Measurements from ENCODE around the gene CBY3. TPM values are rescaled to one million over a fixed set of nuclear protein-coding genes. Genes with fewer than 3 reads are reported as not detected.
"Not testable (repeated sequence)": the region's sequence is repeated elsewhere in the genome, so short reads cannot be mapped to it uniquely, and the experiment has no call there.

Gene CBY3
- total RNA-seq, 1 donor from 2014 or later: not detected

DNA sequence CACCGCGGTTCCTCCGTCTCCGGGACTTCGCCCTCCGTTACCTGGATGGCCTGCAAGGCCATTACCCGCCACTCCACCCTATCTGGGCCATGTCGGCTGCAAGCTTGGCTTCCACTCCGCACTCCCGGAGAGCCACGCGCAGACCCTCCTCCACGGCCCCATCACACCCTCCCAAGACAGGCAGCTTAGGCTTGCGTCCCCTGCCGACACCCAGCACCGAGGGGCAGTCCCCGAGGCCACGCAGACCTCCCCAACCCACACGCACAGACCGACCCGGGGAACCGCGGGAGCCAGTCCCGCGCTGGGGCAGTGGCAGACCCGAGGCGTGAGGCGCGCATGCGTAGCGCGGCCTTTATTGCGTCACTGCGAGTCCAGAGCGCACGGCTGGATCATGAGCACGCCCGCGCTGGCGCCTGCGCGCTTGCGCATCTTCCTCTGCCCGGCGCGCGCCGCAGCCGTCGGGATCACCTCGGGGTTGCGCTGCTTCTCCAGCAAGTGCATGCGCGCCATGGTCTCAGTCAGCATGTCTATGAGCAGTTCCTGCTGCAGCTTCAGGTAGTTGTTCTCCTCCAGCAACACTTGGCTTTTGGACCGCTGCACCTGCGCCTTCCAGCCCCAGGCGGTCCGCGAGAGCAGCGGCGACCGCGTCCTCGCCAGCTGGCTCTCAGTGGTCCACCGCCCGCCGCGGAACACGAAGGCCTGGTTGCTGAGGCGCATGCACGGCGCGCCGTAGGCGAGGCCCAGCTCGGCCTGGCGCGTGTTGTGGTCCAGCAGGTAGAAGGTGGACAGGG lies 2.4 kb downstream of the CBY3 start:
- peak; percentile 98 for DNase-seq (ENCODE audit: low spot score)

DNA sequence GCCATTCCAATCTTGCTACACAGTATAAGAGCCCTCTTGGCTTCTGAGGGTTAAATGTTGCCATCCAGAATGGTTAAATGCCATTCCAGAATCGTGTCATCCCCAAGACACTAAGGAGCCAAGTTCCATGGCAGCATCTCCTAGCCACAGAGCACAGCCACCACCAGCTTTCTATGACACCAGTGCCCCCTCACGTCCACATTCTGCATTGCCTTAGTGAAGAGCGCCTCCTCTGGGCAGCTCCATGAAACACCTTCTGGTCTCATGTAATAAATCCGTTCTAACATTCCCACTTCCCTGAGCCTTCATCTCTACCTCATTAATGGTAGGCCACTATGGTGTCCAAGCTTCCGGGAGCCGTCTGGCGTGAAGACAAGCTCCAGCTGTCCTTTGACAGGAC lies 12.4 kb downstream of the CBY3 start:
- DNase-seq (ENCODE audit: low spot score): peak; percentile 17

DNA sequence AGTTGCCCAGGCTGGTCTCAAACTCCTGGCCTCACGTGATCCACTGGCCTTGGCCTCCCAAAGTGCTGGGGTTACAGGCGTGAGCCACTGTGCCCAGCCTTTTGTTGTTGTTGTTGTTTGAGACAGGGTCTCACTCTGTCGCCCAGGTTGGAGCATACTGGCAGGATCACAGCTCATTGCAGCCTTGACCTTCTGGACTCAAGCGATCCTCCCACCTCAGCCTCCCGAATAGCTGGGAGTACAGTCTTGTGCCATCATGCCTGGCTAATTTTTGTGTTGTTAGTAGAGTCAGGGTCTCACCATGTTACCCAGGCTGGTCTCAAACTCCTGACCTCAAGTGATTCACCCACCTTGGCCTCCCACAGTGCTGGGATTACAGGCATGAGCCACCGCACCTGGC lies 19.2 kb downstream of the CBY3 start:
- not testable (repeated sequence) for DNase-seq (ENCODE audit: low spot score)

DNA sequence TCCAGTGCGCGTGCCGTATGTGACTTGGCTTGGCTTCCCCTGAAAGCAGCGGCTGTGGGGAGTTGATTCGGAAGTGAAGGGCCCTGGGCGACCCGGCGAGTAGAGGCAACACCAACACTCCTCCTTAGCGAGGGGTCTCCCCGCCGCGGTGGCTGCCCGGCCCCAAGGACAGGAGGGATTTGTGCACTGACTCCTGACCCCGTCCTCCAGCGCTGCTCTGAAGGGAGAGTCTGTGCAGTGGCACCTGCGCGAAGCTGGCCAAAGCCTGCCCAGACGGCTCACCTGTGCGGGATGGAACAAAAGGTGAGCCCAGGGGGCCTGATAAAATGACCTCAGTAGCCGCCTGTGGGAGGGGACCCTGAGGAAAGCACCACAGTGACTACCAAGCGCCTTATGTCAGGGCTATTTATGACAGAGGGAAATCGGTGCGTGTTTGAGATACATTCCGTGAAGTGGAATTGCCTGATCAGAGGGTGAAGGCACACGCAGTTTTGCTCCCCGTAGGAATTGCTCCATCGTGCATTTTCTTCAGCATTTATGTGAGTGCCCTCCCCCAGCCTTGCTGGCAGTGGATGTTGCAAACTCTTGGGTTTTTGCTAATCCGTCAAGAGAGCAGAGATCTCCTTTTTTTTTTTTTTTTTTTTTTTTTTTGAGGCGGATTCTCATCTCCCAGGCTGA lies 22.5 kb downstream of the CBY3 start:
- DNase-seq (ENCODE audit: low spot score): peak; percentile 44

DNA sequence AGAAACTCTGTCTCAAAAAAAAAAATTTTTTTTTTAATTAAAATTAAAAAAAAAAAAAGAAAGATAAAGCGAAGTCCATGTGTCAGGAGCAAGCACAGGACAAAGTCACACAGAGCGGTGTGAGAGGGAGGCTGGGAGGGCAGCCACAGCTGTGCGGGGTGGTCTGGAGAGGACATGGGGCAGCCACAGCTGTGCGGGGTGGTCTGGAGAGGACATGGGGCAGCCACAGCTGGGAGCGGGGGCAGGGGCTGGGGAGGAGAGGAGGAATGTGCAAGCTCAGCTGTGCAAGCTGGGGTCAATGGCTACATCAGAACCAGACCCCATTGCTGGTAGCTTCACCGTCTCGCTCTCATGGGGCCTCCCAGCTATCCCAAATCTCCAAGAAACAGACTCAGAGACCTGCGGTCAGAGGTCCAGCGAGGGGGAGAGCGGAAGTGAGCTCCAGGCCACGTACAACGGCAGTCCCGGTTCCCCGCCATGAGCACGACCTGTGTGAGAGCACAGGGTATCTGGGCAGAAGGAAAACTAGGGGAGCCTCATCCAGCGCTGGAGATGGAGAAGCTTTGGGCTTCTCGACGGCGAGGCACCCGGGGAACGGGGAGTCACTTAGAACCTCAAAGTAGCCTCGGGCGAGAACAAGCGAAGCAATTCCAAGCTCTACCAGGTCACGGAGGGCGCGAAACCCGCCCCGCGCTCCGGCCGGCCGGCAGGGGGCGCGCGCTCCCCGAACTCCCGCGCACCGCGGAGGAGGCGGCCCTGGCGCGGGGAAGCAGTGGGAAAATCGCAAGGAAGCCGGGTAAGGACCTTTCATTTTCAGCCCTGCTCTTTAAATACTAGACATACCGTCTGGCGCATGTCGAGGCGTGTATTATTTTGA lies 23.3 kb downstream of the CBY3 start:
- not testable (repeated sequence) for DNase-seq (ENCODE audit: low spot score)

DNA sequence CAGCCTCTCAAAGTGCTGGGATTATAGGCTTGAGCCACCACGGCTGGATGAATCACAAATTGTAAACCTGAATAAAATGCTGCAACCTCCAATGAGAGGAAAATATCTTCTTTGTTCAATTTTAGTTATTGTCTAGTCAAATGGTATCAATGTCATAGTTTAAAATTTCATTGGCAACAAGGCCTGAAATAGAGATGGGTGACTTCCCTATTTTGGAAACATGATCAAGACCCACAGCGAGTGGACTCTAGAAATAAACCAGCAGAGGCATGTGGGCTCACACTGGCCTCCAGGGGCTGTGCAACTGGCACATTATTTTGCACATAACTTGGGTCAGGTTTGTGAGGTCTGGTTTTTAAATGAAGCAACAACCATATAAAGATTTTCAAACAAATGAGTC lies 27.7 kb downstream of the CBY3 start:
- not testable (repeated sequence) for DNase-seq (ENCODE audit: low spot score)

DNA sequence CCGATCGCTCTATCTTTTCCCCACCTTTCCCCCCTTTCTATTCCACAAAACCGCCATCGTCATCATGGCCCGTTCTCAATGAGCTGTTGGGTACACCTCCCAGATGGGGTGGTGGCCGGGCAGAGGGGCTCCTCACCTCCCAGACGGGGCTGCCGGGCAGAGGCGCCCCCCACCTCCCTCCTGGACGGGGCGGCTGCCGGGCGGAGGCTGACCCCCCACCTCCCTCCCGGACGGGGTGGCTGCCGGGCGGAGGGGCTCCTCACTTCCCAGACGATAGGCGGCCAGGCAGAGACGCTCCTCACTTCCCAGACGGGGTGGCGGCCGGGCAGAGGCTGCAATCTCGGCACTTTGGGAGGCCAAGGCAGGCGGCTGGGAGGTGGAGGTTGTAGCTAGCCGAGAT lies 30.6 kb downstream of the CBY3 start:
- not testable (repeated sequence) for DNase-seq (ENCODE audit: low spot score)

DNA sequence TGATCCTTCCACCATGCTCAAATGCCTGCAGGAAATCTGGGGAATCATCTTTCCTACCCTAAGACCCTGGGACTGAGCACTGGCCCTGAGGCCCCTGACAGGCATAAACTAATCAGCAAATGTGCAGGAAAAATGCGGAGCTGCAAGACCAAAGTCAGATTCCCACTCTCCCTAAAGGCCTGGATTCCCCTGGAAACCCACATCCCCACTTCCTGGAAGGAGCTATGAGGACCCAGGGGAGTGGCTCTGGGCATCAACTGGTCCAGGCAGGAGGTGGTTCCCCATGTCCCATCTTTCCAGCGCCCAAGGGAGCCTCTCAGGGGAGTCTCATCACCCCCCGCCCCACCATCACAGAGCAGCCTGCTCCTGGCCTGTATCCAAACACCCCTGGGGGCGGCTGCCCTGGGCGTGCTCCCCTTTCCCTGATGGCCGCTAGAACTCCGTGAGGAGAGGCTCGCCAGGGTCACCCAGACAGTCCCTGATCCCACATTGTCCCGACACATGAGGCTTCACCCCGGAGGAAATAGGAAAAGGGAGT lies 31.6 kb downstream of the CBY3 start:
- DNase-seq (ENCODE audit: low spot score): not testable (repeated sequence)

DNA sequence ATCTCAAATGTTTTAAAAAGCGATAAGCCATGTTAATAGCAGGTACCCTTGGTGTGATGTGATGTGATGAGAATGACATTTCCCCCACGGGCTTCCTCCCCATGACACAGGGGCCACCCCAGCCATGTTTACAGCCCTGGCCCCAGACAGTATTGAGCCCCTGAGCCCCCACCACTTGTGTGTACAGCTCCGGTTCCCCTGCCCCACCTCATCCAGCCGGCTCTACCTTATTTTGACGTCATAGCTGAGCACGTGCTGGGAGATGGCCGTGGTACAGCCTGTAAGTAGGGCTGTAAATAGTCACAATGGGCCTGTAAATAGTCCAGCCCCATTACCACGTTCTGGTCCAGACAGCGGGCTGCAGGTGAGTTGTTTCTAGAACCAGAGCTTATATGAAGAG lies 32.4 kb downstream of the CBY3 start:
- DNase-seq (ENCODE audit: low spot score): no peak

DNA sequence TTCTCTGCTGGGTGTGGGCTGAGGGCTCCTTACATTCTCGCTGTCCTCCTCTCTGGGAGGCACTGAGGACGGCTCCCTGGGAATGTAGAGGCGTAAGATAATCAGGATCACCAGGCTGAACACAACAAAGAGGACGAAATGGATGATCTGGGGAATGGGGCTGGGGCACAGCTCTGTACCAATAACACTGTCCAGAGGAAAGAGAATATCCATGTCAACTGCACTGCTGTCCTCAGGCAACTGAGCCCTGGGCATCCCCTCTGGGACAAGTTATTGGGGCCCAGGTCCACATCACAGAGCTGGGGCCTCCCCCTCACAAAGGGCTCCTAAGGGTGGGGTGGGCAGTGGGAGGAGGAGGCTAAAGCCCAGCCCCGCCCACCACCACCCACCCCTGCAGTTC lies 36.1 kb downstream of the CBY3 start:
- not testable (repeated sequence) for DNase-seq (ENCODE audit: low spot score)

DNA sequence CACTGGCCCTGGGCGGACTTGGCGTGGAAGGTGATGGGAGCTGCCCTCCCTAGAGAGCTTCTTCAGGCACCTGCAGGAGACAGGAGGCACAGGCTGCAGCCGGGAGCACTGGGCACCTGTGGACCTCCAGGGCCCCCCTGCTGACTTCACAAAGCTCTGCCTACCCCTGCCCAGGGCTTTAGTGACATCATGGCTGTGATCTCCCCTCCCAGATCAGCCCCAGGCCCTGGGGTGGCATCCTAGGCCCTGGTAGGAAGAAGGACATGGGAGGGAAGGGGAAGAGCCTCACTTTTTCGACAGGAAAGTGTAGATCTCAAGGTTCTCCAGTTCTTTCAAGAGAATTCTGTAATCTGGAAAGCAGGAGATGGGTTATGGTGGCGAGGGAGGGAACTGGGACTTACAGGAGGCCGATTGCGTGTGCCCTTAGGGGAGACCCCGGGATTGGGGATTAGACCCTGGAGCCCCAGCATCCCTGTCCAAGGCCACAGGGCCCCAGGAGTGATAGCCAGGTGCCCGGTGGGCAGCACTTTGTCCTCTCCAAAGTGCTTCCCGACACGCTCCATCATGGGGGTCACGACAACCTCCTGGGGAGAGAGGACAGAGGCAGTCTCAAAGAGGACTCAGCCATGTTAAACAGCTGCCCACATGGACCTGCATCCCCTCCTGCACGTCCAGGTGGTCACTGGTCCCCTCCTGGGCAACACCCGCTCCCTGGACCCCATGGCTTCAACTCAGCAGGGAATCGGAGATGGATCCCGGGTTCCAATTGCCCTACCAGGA lies 37.5 kb downstream of the CBY3 start:
- DNase-seq (ENCODE audit: low spot score): not testable (repeated sequence)

DNA sequence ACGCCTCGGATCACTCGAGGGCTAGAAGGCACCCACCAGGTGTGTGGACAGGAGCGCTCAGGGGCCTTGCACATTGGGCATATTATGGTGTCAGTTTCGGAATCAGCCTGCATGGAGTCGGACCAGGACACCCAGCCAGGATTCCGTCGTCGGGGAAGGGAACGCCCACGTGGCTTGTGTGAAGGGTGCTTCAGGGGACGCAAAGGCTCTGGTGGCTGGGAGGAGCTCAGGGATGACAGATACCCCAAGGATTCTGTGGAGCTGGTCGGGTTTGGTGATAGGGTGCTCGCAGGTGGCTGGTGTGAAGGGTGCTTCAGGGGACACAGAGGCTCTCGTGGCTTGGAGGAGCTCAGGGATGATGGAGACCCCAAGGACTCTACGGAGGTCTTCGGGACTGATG lies 38.2 kb downstream of the CBY3 start:
- DNase-seq (ENCODE audit: low spot score): not testable (repeated sequence)

DNA sequence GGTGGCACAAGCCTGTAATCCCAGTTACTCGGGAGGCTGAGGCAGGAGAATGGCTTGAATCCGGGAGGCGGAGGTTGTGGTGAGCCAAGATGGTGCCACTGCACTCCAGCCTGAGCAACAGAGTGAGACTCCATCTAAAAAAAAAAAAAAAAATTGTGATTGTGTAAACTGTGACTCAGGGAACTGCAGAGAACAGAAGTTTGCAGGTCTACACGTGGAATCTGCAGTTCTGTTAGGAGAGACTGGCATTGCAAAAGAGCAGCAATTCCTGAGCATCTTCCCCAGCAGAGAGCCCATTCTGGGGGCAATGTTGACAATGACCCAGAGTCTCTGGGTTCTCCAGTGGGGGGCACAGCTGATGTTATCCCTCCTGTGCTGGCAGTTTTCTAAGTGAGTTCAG lies 39.1 kb downstream of the CBY3 start:
- not testable (repeated sequence) for DNase-seq (ENCODE audit: low spot score)

DNA sequence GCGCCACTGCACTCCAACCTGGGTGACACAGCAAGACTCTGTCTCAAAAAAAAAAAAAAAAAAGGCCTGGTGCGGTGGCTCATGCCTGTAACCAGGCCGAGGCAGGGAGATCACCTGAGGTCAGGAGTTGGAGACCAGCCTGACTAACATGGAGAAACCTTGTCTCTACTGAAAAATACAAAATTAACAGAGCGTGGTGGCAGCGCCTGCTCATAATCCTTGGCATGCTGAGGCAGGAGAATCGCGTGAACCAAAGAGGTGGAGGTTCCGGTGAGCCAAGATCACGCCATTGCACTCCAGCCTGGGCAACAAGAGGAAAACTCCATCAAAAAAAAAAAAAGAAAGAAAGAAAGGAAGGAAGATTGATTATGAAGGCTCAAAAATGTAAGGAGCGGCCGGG lies 41.5 kb downstream of the CBY3 start:
- not testable (repeated sequence) for DNase-seq (ENCODE audit: low spot score)

DNA sequence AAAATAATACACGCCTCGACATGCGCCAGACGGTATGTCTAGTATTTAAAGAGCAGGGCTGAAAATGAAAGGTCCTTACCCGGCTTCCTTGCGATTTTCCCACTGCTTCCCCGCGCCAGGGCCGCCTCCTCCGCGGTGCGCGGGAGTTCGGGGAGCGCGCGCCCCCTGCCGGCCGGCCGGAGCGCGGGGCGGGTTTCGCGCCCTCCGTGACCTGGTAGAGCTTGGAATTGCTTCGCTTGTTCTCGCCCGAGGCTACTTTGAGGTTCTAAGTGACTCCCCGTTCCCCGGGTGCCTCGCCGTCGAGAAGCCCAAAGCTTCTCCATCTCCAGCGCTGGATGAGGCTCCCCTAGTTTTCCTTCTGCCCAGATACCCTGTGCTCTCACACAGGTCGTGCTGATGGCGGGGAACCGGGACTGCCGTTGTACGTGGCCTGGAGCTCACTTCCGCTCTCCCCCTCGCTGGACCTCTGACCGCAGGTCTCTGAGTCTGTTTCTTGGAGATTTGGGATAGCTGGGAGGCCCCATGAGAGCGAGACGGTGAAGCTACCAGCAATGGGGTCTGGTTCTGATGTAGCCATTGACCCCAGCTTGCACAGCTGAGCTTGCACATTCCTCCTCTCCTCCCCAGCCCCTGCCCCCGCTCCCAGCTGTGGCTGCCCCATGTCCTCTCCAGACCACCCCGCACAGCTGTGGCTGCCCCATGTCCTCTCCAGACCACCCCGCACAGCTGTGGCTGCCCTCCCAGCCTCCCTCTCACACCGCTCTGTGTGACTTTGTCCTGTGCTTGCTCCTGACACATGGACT lies 46.3 kb downstream of the CBY3 start:
- not testable (repeated sequence) for DNase-seq (ENCODE audit: low spot score)

DNA sequence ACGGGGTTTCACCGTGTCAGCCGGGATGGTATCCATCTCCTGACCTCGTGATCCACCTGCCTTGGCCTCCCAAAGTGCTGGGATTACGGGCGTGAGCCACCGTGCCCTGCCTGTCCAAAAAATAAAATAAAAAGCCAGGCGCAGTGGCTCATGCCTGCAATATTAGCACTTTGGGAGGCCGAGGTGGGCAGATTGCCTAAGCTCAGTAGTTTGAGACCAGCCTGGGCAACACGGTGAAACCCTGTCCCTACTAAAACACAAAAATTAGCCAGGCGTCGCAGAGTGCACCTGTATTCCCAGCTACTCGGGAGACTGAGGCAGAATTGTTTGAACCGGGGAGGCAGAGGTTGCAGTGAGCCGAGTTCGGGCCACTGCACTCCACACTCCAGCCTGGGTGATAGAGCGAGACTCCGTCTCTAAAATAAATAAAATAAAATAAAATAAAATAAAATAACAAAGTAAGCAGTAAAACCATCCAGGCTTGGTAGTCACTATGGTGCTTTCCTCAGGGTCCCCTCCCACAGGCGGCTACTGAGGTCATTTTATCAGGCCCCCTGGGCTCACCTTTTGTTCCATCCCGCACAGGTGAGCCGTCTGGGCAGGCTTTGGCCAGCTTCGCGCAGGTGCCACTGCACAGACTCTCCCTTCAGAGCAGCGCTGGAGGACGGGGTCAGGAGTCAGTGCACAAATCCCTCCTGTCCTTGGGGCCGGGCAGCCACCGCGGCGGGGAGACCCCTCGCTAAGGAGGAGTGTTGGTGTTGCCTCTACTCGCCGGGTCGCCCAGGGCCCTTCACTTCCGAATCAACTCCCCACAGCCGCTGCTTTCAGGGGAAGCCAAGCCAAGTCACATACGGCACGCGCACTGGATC lies 47.1 kb downstream of the CBY3 start:
- not testable (repeated sequence) for DNase-seq (ENCODE audit: low spot score)

Data from umbilical cord (tissue), 2 donors.